Stomach (tissue), 4 donors: ENCODE data around the gene NCOR1.

Experiments
- CTCF ChIP-seq, 7 experiments: fragments of 450-650 bp in 4 of 7; fragments of 200-600 bp in 3 of 7; sonication (generic) in 3 of 7; IDR thresholded peaks; one replicate each; pipeline ENCODE4 v1.5.1; 2016 to 2019; ENCODE audit warnings: antibody characterized with exemption in 7 of 7, control low read depth in 2 of 7, mild to moderate bottlenecking in 1 of 7
- EP300 ChIP-seq: sonication (generic); formaldehyde crosslinking; IDR thresholded peaks from one replicate; pipeline ENCODE4 v1.6.1; 2017; ENCODE audit warnings: antibody characterized with exemption
- POLR2A ChIP-seq, 4 donors: fragments of 450-650 bp; IDR thresholded peaks; one replicate each; pipeline ENCODE4 v1.6.1; 2016; ENCODE audit warnings: antibody characterized with exemption in 4 of 4, control low read depth in 2 of 4, mild to moderate bottlenecking in 1 of 4, moderate library complexity in 1 of 4
- POLR2AphosphoS5 ChIP-seq, 3 donors: sonication (generic); formaldehyde crosslinking; IDR thresholded peaks; one replicate each; pipeline ENCODE4 v1.6.1; 2016; ENCODE audit warnings: antibody characterized with exemption in 3 of 3

GRCh38 chr17:16214190-16215001 is 938 bp downstream of the NCOR1 start:
- no peak for TF ChIP-seq CTCF (IDR thresholded peaks at IDR 0.05)
- TF ChIP-seq POLR2A (IDR thresholded peaks at IDR 0.05): no peak
- TF ChIP-seq POLR2AphosphoS5 (IDR thresholded peaks at IDR 0.05): no peak
- TF ChIP-seq EP300: no peak
